IPS DF 19.7 (cell line): ENCODE data around the gene GDA.
"Not testable (repeated sequence)": the region's sequence is repeated elsewhere in the genome, so short reads cannot be mapped to it uniquely, and the experiment has no call there.

Source experiments
- DNase-seq: peaks from one replicate; pipeline ENCODE4 v3.0.0-alpha.2; 2013; ENCODE audit warnings: low read depth, low spot score

The GDA gene

DNA sequence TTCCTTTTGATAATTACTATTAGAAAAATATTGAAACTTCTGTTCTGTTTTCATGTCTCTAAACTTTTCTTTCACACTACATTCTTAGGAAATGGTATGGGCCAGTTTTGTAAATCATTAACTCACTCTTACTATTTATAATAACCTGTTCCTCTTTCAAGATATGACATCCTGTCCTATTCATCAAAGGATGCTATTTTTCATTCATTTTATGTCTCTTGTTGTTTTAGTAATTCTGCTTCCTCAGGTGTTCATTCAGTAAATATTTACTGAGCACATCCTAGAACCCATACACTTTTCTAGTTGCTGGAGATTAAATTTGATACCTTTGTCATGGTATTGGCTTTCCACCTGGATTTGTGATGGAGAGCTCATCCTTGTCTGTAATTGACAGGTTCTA lies 58.0 kb downstream of the GDA start:
- no peak for DNase-seq

- no peak for DNase-seq
These were observed 61.3 kb downstream of the GDA start for GRCh38 chr9:72210522-72210921.

DNA sequence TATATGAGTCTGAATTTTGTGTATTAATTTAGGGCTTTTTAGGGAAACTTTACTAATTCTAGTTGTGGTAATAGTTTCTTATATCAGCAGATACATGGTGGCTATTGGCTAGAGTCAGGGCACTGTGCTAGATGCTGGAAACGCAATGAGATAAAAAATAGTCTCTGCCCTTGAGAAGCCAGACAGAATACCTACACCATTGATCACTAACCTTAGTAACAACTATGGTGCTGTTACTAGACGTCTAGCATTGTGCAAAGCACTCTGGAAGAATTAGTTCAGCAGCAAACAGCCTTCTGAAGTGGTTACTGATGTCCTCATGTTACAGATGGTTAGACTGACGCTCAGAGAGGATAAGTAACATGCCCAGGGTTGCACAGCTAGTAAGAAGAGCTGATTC lies 61.8 kb downstream of the GDA start:
- DNase-seq, result no peak

GRCh38 chr9:72213906-72214305 lies 64.7 kb downstream of the GDA start:
- no peak for DNase-seq

GRCh38 chr9:72217306-72217842 lies 68.1 kb downstream of the GDA start:
- DNase-seq, result no peak

DNA sequence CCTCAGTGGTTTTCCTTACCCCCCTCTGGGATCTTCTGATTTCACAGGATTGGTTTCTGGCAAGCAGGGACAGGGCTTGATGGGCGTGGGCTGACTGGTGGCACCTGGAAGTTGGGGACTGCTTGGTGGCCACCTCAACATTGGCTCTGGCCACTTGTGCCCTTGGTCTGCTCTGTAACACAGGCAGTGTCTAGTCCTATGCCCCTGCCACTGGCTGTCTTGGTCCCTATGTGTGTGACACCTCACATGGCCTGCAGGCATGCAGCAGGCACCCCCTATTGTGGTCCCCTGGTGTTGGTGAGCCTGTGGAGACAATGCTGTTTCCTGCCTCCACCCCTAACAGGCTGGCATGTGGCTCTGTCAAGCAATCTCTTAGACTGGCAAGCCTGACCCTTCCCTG lies 71.3 kb downstream of the GDA start:
- DNase-seq, result no peak

DNA sequence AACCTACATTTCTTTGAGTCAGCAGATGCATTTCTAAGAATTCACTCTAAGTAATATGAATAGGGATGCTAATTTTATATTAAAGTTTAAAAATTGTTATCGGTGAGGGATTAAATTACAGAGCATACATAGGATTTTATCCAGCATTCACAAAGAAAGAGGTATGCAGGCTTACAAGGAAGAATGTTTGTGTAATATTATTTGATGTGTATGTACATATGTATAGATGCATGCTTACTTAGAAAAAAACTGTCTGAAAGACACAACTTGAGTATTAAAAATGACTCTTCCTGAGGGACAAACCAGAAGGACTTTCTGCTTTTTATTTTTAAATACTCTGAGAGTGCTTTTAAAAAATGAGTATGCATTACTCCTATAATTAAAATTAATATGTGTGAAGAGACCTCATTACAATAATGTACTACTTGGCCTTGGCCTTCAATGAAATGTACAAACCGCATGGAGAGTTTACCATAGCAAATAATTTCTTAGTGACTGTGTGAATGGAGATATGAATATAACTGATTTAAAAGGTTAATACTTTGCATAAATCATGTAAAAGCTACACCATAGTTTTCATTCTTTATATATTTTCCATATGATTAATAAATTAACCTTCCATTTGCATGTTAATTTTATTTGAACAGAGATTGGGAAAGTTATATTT lies 77.0 kb downstream of the GDA start:
- no peak for DNase-seq

- DNase-seq, result no peak
These were observed 79.0 kb downstream of the GDA start for GRCh38 chr9:72228282-72228681.

DNA sequence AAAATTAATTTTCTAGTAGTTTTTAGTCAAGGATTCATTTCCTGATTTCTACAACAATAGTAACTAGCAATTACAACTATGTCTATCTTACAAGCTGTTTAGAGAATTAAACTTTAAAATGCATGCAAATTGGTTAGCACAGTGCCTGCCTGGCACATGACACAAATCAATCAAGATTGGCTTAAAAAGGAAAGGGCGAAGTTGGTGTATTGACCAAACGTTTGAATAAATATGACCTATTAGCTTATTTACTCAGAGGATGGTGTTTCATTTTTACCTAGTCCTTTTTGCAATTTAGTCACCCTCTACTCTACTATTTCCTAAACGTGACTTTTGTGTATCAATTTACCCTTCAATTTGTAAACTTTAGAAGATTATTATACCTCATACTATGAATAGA lies 83.5 kb downstream of the GDA start:
- no peak for DNase-seq

- DNase-seq, result no peak
These were observed 98.3 kb downstream of the GDA start for GRCh38 chr9:72247549-72247948.

- DNase-seq, result no peak
These were observed 102.3 kb downstream of the GDA start for GRCh38 chr9:72251589-72251988.

DNA sequence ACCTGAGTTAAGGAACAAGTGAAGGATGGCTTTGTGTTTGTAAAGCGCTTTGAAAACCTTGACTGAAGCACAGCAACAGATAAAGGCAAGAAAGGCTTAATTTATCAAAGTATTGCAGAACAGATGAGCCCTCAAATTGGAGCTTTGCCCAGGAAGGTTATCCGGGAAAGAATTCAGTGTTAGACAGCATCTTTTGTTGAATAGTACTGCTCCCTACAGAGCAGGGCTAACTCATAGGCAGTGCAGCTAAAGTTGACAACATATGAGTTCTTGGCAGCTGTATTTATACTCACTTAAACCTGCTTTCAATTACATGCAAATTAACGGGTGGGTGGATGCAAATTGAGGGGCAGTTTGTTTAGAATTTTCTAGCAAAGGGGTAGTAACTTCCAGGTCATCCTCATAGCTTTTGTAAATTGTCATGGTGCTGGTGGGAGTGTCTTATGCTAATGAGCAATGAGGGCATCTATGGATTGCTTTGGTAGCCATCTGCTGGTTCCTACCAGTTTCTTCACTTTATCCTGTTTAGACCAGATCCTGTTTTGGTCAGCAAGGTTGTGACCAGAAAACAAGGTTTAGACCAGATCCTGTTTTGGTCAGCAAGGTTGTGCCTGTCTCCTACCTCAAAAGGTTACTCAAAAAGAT lies 105.8 kb downstream of the GDA start:
- DNase-seq, result no peak

DNA sequence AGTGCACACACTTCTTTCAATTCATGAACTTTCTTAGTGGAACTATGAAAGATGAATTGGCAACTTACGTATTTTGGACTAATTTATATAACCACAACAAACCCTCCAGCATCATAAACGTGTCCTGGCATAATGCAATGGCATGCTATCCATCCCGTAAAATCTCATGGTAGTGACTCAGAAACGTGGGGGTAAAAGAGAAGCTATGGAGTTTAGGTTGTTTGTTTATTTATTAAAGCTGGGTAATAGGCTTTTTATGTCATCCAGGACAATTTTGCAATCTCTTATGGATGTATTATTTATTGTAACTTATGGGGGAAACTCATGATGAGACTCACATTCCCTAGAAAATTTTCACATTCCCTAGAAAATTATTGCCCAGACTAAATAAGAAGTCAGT lies 106.3 kb downstream of the GDA start:
- no peak for DNase-seq

DNA sequence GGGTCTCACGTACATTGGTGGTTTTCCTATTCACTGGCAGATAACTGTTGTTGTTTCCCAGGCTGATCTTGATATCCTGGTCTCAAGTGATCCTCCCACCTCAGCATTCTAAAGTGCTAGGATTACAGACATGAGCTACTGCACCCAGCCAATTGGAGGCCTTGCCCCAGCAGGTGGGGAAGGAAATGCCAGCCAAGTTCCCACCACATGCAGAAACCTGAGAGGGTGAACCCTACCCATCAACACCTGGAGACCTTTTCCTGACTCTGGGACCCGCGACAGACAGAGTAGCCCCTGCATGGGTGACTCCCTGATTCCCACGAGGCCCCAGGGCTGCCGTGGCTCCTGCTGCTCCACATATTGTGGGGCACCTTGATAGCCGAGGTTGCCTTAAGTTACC lies 107.7 kb downstream of the GDA start:
- no peak for DNase-seq

DNA sequence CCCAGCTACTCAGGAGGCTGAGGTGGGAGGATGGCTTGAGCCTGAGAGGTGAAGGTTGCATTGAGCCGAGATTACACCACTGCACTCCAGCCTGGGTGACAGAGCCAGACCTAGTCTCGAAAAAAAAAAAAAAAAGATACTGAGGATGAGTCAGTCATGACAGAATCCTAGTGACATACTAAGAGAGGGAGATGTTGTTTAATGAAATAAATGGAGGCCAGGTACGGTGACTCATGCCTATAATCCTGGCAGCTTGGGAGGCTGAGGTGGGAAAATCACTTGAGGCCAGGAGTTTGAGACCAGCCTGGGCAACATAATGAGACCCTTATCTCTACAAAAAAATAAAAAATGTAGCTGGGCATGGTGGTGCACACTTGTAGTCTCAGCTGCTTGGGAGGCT lies 108.6 kb downstream of the GDA start:
- DNase-seq, result no peak

DNA sequence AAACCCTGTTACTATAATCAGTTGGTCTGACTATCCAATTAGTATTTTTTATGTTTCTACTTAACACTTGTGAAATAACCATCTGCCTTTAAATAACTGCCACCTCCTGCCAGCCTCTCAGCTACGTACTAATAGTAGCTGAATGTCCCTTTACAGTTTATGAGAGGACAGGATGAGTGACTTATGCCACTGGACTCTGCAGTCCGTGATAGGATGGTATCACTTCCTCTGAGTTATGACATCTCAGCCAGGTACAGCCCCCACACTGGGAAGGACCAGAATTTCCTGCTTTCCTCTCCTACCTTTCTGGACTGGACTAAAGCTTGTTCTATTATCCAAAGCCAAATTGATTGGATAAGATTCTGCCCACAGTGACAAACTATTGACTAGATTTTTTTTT lies 112.8 kb downstream of the GDA start:
- DNase-seq, result no peak

GRCh38 chr9:72263572-72263971 lies 114.3 kb downstream of the GDA start:
- no peak for DNase-seq

DNA sequence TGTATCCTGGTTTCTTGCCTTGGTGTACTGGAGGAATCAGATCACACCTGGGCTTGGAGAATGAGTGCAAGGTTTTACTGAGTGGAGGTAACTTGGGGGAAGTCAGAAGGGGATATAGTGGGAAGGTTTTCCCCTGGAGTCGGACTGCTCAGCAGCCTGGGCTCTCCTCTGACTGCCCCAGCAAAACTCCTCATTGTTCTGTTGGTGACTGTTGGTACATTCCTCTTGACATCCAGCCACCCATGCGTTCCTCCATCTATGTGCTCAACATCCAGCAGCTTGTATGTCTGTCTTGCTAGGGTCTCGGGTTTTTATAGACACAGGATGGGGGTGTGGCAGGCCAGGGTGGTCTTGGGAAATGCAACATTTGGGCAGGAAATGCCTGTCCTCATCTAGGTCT lies 119.7 kb downstream of the GDA start:
- no peak for DNase-seq

- DNase-seq, result not testable (repeated sequence)
These were observed 121.1 kb downstream of the GDA start for GRCh38 chr9:72270359-72270758.

DNA sequence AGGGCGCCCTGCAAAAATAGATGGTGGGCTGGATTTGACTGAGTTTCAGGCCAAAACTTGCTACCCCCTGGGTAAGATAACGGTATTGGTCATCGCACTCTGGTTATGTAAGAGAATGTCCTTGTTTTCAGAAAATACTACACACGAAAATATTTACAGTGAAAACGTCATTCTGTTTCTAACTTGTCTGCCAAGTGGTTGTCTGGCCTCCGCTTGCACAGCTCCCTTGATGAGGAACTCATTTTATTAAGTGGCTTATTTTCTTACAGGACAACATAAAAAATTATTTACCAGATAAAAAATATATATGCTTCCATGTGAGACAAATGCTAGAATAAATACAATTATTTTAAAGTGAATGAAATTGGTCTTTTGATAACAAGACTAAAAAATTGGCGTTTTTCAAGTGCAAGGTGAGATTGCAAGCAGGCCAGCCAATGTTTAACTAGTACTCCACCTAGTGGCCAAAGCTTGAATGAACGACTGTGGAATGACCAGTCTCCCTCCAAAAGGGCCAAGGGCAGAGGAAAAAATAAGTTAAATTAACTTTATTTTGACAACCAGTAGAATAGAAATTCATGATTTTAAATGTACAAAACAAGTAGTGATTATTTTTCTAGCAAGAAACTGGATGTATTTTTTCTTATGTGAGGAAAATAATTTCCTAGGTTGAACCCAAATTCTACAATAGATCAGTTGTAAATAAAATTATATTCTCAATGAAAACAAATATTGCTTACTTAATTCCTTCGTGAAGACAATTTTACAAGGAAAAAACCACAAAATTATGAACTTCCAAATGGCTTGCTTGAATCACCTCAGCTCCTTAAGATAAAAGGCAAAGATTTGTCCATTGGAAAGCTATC lies 122.6 kb downstream of the GDA start:
- DNase-seq, result no peak

DNA sequence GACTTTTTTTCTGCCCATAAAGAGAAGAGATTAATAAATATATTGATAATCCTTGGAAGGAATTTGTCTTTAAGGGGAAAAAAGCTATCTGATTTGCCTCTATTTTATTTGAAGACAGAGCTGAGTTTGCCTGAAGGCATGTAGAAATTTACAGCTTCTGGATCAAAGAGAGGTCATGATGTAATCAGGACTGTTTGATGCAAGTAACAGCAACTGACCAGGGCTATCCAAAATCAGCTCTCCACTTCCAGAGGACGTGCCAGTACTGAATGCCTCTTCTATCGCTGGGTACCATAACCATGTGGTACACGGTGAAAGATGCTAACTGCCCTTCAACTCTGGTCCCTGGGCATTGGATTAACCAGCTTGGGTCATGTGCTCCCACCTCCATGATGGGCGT lies 125.2 kb downstream of the GDA start:
- DNase-seq, result no peak

GRCh38 chr9:72274916-72275315 lies 125.7 kb downstream of the GDA start:
- no peak for DNase-seq

DNA sequence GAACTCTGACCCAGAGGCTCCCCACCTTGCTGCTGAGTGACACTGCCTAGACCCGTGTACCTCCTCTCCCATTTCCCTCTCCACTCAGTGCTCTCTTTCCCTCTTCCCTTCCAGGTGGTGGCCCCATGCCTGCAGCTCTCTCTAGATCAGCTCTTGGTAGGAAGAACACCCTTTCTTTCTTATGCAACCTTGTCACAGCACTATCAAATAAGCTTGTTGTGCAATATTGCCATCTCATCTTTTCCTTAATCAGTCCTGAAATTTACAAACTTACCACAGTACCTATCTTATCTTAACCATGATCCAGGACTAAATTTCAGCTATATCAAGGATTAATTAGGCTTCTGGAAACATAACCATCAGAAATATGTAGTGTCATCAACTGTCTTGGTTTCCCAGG lies 127.2 kb downstream of the GDA start:
- no peak for DNase-seq
